HG02571 (cell line): ENCODE measurements around the gene STPG3.
A peak's percentile ranks its signal among the peaks of the same experiment; 100 is the strongest.

ENCODE experiments used
- ATAC-seq: cut with Tn5 transposase; IDR thresholded peaks from one replicate; pipeline ENCODE4 v1.9.1; 2021; ENCODE audit warnings: mild to moderate bottlenecking, moderate library complexity; ENCODE audit not compliant: unreplicated experiment

The STPG3 gene

GRCh38 chr9:137221506-137222111 lies 29.5 kb upstream of the STPG3 start:
- no peak for ATAC-seq

GRCh38 chr9:137222190-137223077 lies 28.7 kb upstream of the STPG3 start, which contains the start of gene RNF208:
RNF208 (minus strand) TSS chr9:137222240; CDS start chr9:137221212, 1,028 bp downstream.
- ATAC-seq, result peak; percentile 1

- peak; percentile 60 for ATAC-seq
Observed at GRCh38 chr9:137223078-137223970, 27.8 kb upstream of the STPG3 start.

- ATAC-seq, result no peak
Observed at GRCh38 chr9:137224830-137225694, 26.0 kb upstream of the STPG3 start, which contains the start of gene CYSRT1. CYSRT1 (plus strand) TSS chr9:137225174; CDS start chr9:137225622, 448 bp downstream.

GRCh38 chr9:137225699-137226331 lies 25.3 kb upstream of the STPG3 start:
- ATAC-seq, result no peak

GRCh38 chr9:137226338-137227053 lies 24.6 kb upstream of the STPG3 start:
- no peak for ATAC-seq

GRCh38 chr9:137227054-137227852 lies 23.8 kb upstream of the STPG3 start, which contains the start of gene RNF224:
RNF224 (plus strand) TSS chr9:137227502; CDS start chr9:137228336, 834 bp downstream.
- ATAC-seq, result no peak

GRCh38 chr9:137227853-137228505 lies 23.1 kb upstream of the STPG3 start:
- no peak for ATAC-seq

- no peak for ATAC-seq
Observed at GRCh38 chr9:137228506-137228967, 22.5 kb upstream of the STPG3 start.

GRCh38 chr9:137228968-137229896 lies 21.9 kb upstream of the STPG3 start:
- no peak for ATAC-seq

GRCh38 chr9:137229903-137230704 lies 21.0 kb upstream of the STPG3 start:
- ATAC-seq, result no peak

- no peak for ATAC-seq
Observed at GRCh38 chr9:137230705-137231371, 20.2 kb upstream of the STPG3 start, which contains the start of gene SLC34A3. SLC34A3 (plus strand) TSS chr9:137230901; CDS start chr9:137231703, 802 bp downstream.

GRCh38 chr9:137231372-137232039 lies 19.6 kb upstream of the STPG3 start:
- no peak for ATAC-seq

- no peak for ATAC-seq
Observed at GRCh38 chr9:137232101-137232500, 19.0 kb upstream of the STPG3 start.
